Omental fat pad (tissue), 4 donors: ENCODE results near the gene TSFM. TPM values are rescaled to one million over a fixed set of nuclear protein-coding genes. Genes with fewer than 3 reads are reported as not detected.

Source experiments
- ATAC-seq: fragments of 150-250 bp; one replicate; pipeline ENCODE4 v1.9.1; 2016; ENCODE audit warnings: mild to moderate bottlenecking, moderate library complexity; ENCODE audit not compliant: low FRiP score
- DNase-seq: peaks from one replicate; pipeline ENCODE4 v3.0.0-alpha.2; 2019; ENCODE audit warnings: low spot score
- total RNA-seq, 4 donors: library from RNA; depleted of rRNA; stranded (reverse); fragments of >200 nt; gene quantifications; one replicate each; pipeline ENCODE4 v1.1.0, GENCODE V29; 2016
- TF ChIP-seq, protein P1 (sequence below), 3 donors: fragments of 450-650 bp; IDR thresholded peaks; one replicate each; pipeline ENCODE4 v1.5.1; 2016 to 2017; ENCODE audit warnings: antibody characterized with exemption in 3 of 3, mild to moderate bottlenecking in 3 of 3, moderate library complexity in 2 of 3

The TSFM gene
- total RNA-seq, 4 donors from 2014 or later, result 20.2 to 36.6 (median 25.6) TPM

- peak; percentile 64 for ATAC-seq
- TF ChIP-seq, protein P1, sequence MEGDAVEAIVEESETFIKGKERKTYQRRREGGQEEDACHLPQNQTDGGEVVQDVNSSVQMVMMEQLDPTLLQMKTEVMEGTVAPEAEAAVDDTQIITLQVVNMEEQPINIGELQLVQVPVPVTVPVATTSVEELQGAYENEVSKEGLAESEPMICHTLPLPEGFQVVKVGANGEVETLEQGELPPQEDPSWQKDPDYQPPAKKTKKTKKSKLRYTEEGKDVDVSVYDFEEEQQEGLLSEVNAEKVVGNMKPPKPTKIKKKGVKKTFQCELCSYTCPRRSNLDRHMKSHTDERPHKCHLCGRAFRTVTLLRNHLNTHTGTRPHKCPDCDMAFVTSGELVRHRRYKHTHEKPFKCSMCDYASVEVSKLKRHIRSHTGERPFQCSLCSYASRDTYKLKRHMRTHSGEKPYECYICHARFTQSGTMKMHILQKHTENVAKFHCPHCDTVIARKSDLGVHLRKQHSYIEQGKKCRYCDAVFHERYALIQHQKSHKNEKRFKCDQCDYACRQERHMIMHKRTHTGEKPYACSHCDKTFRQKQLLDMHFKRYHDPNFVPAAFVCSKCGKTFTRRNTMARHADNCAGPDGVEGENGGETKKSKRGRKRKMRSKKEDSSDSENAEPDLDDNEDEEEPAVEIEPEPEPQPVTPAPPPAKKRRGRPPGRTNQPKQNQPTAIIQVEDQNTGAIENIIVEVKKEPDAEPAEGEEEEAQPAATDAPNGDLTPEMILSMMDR (IDR thresholded peaks at IDR 0.05), result no peak
- no peak for DNase-seq
These were observed 17.4 kb upstream of the TSFM start for GRCh38 chr12:57765003-57765697.

- ATAC-seq, result no peak
- no peak for DNase-seq
- TF ChIP-seq, protein P1 (IDR thresholded peaks at IDR 0.05), result no peak
These were observed 16.7 kb upstream of the TSFM start for GRCh38 chr12:57765698-57766463.

DNA sequence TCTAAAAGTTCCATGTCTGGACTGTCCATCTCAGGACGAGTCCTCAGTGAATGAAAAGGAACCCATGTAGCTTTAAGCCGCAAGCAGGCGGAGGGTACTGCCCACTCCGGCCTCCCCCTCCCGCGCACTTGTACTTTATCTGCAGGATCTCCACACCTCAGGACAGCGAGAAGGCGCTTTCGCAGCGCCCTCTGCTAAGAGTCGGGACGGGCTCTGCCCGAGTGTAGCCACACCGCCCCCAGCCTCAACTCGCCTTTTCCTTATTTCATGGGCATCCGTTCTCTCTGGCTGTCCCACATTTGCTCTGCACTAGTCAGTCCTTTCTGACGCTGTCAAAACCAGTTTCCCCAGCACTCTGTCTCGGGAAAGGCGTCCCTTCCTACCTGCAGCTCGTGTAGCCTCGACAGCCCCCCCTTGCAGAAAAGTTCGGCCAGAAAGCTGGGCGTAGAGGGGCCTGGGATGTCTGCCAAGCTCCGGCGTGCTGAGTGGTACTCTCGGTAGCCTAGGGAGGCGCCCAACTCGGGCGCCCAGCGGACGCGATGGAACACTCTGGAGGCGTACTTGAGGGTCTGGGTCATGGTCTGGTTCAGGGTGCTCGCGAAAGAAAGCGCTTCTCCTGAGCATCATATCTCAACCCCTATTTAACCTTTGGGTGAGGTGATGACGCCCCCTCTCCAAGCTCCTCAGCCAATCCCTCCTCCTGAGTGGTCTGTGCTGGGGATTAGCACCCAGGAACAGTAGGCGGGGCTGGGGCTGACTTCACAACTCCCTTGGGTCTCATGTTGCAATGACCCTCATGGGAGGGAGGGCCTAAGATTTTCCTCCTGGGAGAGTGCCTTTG, 15.9 kb upstream of the TSFM start, which contains the start of gene CYP27B1:
TSS of gene CYP27B1 (minus strand) at position 615 of the 841 bp plus-strand sequence. CDS start at position 578, 37 bp downstream.
- ATAC-seq, result no peak
- no peak for DNase-seq

DNA sequence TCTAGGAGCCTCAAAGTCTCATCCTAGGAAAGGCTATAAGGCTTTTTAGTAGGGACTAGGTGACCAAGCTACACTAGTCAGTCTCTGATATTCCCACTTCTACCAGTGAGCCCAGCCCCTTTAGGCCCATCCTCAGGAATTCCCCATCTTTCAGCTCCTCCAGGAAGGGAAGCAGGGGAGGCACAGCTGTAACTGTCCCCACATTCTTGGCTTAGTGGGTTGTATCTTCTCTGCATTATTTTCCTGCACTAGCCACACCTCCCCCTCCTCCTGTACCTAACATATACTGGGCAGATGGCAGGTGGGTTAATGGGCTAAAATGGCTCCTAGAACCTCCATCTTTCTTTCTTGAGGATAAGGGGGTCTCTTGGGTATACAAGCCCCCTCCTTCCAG, 15.3 kb upstream of the TSFM start:
- TF ChIP-seq, protein P1 (IDR thresholded peaks at IDR 0.05), result no peak
- no peak for ATAC-seq
- DNase-seq, result no peak

More for the DNA sequence above, 15.9 kb upstream of the TSFM start, which contains the start of gene CYP27B1:
- TF ChIP-seq, protein P1 (IDR thresholded peaks at IDR 0.05), result no peak

DNA sequence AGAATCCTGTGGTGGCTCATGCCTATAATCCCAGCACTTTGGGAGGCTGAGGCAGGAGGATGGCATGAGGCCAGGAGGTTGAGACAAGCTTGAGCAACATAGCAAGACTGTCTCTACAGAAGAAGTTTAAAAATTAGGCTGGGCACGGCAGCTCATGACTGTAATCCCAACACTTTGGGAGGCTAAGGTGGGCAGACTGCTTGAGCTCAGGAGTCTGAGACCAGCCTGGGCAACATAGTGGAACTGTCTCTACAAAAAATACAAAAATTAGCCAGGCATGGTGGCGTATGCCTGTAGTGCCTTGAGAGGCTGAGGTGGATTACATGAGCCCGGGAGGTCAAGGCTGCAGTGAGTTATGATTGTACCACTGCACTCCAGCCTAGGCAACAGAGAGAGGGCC, 14.7 kb upstream of the TSFM start:
- no peak for ATAC-seq

DNA sequence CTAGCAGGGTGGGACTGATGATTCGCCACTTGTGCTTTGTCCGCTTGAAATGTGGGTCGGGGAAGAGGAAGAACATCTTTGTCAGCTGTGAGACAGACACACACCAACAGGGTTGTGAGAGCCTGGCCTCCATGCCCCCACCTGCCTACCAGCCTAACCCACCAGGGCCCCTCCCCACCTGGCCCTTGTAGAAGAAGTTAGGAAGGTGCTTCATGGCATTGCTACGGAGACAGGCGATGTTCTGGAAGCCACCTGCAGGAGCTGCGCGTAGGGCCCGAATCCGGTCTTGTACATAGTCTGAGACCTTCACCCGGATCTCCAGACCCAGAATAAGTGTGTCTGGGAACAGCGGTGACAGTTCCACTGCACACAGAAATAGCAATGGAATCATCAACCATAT, 13.0 kb upstream of the TSFM start:
- TF ChIP-seq, protein P1 (IDR thresholded peaks at IDR 0.05), result no peak
- DNase-seq (no peak), ATAC-seq (no peak)

More for the DNA sequence above, 14.7 kb upstream of the TSFM start:
- TF ChIP-seq, protein P1 (IDR thresholded peaks at IDR 0.05), result no peak
- no peak for DNase-seq
